PC-3 (cell line): ENCODE results near the gene PTPRE.

Source experiments
- EZH2 ChIP-seq: fragments of 300-600 bp; sonication (generic); IDR thresholded peaks from one replicate; pipeline ENCODE4 v1.6.1; 2017; ENCODE audit warnings: antibody characterized with exemption, mild to moderate bottlenecking, low read length; ENCODE audit not compliant: unreplicated experiment
- EZH2phosphoT487 ChIP-seq: fragments of 300-600 bp; sonication (generic); IDR thresholded peaks from 2 replicates; pipeline ENCODE4 v1.6.1; 2018; ENCODE audit warnings: mild to moderate bottlenecking, antibody characterized with exemption, low read length, borderline replicate concordance
- TF ChIP-seq, protein P1 (sequence below): fragments of 300-600 bp; sonication (generic); conservative IDR thresholded peaks from 2 replicates; pipeline ENCODE4 v1.5.1; 2017; ENCODE audit warnings: antibody characterized with exemption, low read depth, mild to moderate bottlenecking, low read length

DNA sequence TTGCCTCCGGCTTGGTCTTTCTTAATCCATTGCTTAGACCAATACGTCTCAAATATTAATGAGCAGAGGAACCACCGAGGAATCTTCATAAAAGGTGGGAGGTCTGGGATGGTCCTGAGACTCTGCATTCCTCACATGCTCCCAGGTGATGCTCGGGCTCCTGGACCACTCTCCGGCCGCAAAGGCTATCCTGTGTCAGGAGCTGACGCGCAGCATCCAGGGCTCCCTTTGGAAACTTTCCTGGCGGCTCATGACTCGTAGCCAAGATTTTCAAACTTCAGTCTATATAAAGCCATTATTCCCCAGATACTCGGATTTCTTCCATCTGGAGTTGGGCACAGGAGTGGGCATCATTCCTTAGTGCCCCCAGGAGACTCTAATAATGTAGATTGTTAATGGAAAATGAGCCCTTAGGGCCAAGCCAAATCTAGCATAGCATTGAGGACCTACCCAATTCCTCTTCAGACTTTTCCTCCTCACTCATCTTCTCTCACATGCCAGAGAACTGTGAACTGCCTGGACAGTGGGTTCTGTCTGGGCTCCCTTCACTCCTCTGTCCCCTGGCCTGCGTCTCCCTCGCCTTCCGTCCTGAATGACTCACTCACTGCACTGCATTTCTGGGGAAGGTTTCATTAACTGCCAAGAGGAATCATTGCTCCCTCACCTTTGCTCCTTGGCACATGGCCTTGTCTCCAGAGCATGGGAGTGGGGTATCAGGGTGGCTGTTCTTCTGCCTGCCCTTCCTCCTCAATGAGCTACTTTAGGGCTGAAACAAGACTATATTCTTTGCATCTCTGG lies 130.0 kb downstream of the PTPRE start:
- TF ChIP-seq, protein P1, sequence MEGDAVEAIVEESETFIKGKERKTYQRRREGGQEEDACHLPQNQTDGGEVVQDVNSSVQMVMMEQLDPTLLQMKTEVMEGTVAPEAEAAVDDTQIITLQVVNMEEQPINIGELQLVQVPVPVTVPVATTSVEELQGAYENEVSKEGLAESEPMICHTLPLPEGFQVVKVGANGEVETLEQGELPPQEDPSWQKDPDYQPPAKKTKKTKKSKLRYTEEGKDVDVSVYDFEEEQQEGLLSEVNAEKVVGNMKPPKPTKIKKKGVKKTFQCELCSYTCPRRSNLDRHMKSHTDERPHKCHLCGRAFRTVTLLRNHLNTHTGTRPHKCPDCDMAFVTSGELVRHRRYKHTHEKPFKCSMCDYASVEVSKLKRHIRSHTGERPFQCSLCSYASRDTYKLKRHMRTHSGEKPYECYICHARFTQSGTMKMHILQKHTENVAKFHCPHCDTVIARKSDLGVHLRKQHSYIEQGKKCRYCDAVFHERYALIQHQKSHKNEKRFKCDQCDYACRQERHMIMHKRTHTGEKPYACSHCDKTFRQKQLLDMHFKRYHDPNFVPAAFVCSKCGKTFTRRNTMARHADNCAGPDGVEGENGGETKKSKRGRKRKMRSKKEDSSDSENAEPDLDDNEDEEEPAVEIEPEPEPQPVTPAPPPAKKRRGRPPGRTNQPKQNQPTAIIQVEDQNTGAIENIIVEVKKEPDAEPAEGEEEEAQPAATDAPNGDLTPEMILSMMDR, result no peak
- TF ChIP-seq EZH2, result no peak
- TF ChIP-seq EZH2phosphoT487, result no peak
